Large intestine (tissue), 3 donors: ENCODE data around the gene ZNF652. TPM values are rescaled to one million over a fixed set of nuclear protein-coding genes. Genes with fewer than 3 reads are reported as not detected.
"Not testable (repeated sequence)": the region's sequence is repeated elsewhere in the genome, so short reads cannot be mapped to it uniquely, and the experiment has no call there.

Experiments used
- DNase-seq, 2 donors: peaks; one replicate each; pipeline versions ENCODE4 v3.0.0 to v3.0.0-alpha.2; 2013
- H3K27ac ChIP-seq: one replicate; pipeline ENCODE4 v1.5.1; 2013; ENCODE audit warnings: low read length
- H3K27me3 ChIP-seq: 2 replicates; pipeline ENCODE4 v1.6.1; 2013; ENCODE audit warnings: low read length; ENCODE audit not compliant: control insufficient read depth, insufficient read depth
- H3K36me3 ChIP-seq: 2 replicates; pipeline ENCODE4 v1.6.1; 2013; ENCODE audit warnings: low read length; ENCODE audit not compliant: control insufficient read depth, insufficient read depth
- H3K4me1 ChIP-seq: one replicate; pipeline ENCODE4 v1.6.1; 2013; ENCODE audit warnings: low read length; ENCODE audit not compliant: control insufficient read depth, insufficient read depth
- H3K4me3 ChIP-seq: one replicate; pipeline ENCODE4 v1.5.1; 2013; ENCODE audit warnings: low read length
- H3K9me3 ChIP-seq: one replicate; pipeline ENCODE4 v1.6.1; 2013; ENCODE audit warnings: mild to moderate bottlenecking, low read depth, low read length, moderate library complexity; ENCODE audit not compliant: control insufficient read depth
- WGBS: methylation state at CpG from one replicate; pipeline ENCODE4 v1.1.5; 2013; ENCODE audit warnings: low lambda C conversion rate; ENCODE audit not compliant: insufficient coverage; 5-methylcytosine and 5-hydroxymethylcytosine counted together
- polyA plus RNA-seq: library from polyadenylated mRNA; unstranded; fragments of 120-200 nt; gene quantifications from one replicate; pipeline ENCODE4 v1.2.1, GENCODE V29; 2013

ZNF652 gene
- polyA plus RNA-seq, 1 donor, result 20.1 TPM

DNA sequence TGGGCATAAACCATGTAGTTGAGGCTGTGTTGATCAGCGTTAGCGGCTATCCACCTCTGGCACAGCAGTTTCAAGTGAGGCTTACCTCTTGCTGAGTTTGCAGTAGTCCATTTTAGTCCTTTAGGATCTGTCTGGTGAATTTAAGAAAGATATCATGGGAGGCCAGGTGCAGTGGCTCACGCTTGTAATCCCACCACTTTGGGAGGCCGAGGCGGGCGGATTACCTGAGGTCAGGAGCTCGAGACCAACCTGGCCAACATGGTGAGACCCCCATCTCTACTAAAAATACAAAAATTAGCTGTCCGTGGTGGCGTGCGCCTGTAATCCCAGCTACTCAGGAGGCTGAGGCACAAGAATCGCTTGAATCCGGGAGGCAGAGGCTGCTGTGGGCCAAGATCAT lies 86.1 kb downstream of the ZNF652 start:
- no CpG with 5 or more reads among the region's 12 CpGs for WGBS

GRCh38 chr17:49269356-49269755 lies 92.7 kb downstream of the ZNF652 start:
- H3K36me3 ChIP-seq, result no peaks in the 10 kb centered on the region
- H3K9me3 ChIP-seq, result no peaks in the 10 kb centered on the region
- no peaks in the 10 kb centered on the region for H3K4me1 ChIP-seq
- H3K27ac ChIP-seq, result no peak overlapping the region
- H3K4me3 ChIP-seq, result no peak overlapping the region
- no peak for DNase-seq
- 80% methylated on average over 1 of the region's 5 CpGs for WGBS
- no peaks in the 10 kb centered on the region for H3K27me3 ChIP-seq

More for the DNA sequence above, 86.1 kb downstream of the ZNF652 start:
- H3K4me1 ChIP-seq, H3K4me3 ChIP-seq, H3K9me3 ChIP-seq, H3K36me3 ChIP-seq, H3K27ac ChIP-seq, H3K27me3 ChIP-seq, DNase-seq: not testable (repeated sequence)

DNA sequence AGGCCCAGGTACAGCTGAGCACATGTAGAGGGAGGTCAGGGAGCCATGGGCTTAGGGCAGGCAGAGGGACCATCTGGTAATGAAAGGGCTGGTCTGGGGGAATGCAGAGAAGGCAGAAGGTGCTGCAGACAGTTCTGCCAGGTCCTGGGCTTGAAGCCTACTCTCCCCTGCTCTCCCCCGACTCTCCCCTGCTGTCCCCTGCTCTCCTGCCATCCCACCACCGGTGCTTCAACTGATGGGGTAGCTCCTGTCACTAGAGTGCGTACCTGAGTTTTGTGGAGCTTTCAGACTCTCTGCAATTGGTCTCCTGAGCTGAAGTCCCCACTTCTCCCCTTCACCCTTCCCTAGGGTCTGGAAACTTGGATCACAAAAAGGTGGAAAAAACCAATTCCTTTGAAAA lies 94.1 kb downstream of the ZNF652 start:
- no peak overlapping the region for H3K4me3 ChIP-seq
- no peaks in the 10 kb centered on the region for H3K4me1 ChIP-seq
- H3K27me3 ChIP-seq, result no peaks in the 10 kb centered on the region
- DNase-seq, result no peak
- H3K9me3 ChIP-seq, result no peaks in the 10 kb centered on the region
- WGBS, result no CpG with 5 or more reads among the region's 3 CpGs
- H3K36me3 ChIP-seq, result no peaks in the 10 kb centered on the region
- H3K27ac ChIP-seq, result no peak overlapping the region

DNA sequence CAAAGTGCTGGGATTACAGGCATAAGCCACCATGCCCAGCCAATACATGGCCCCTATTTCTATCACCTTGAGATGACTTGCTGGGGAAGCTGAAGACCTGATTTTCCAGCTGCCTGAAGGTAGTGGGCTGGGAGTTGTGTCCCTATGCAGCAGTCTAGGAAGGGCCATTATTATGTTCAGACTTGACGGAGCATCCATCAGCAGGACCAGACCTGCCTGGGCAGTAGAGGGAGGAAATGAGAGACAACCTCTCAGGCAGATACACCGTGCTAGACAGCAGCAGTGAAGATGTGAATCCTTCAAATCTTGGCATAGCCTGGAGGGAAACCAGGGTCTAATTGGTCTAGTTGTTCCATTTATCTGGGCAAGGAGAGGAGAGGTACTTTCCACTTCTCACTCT lies 95.8 kb downstream of the ZNF652 start:
- Histone ChIP-seq H3K27ac (no peak overlapping the region), H3K36me3 (no peaks in the 10 kb centered on the region), H3K27me3 (peaks cover 3% of the 10 kb centered on the region), H3K9me3 (no peaks in the 10 kb centered on the region), H3K4me1 (no peaks in the 10 kb centered on the region), H3K4me3 (no peak overlapping the region)
- no CpG with 5 or more reads among the region's 2 CpGs for WGBS
- no peak for DNase-seq

DNA sequence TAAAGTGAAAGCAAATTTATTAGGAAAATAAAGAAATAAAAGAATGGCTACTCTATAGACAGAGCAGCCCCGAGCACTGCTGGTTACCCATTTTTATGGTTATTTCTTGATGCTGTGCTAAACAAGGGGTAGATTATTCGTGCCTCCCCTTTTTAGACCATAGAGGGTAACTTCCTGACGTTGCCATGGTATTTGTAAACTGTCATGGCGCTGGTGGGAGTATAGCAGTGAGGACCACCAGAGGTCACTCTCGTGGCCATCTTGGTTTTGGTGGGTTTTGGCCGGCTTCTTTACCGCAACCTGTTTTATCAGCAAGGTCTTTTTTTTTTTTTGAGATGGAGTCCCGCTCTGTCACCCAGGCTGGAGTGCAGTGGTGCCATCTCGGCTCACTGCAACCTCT lies 100.5 kb downstream of the ZNF652 start:
- peaks cover 13% of the 10 kb centered on the region for H3K27me3 ChIP-seq
- not testable (repeated sequence) for H3K27ac ChIP-seq, H3K36me3 ChIP-seq, H3K4me1 ChIP-seq, H3K9me3 ChIP-seq, H3K4me3 ChIP-seq, DNase-seq
- WGBS, result 100% methylated on average over 1 of the region's 9 CpGs

- H3K27ac ChIP-seq, result no peak overlapping the region
- no peaks in the 10 kb centered on the region for H3K36me3 ChIP-seq
- H3K4me3 ChIP-seq, result peak overlapping the region; percentile 45
- DNase-seq, result no peak
- H3K27me3 ChIP-seq, result peaks cover 13% of the 10 kb centered on the region
- WGBS, result no CpG with 5 or more reads among the region's 11 CpGs
- H3K4me1 ChIP-seq, result no peaks in the 10 kb centered on the region
- H3K9me3 ChIP-seq, result no peaks in the 10 kb centered on the region
These were observed 101.2 kb downstream of the ZNF652 start for GRCh38 chr17:49260817-49261291.

GRCh38 chr17:49260011-49260816 lies 101.8 kb downstream of the ZNF652 start:
- H3K4me1 ChIP-seq, result no peaks in the 10 kb centered on the region
- no peaks in the 10 kb centered on the region for H3K9me3 ChIP-seq
- peaks cover 13% of the 10 kb centered on the region for H3K27me3 ChIP-seq
- no peaks in the 10 kb centered on the region for H3K36me3 ChIP-seq
- WGBS, result no CpG with 5 or more reads among the region's 77 CpGs
- H3K4me3 ChIP-seq, result peak overlapping the region; percentile 45
- DNase-seq, result peak; percentile 24 to 64
- H3K27ac ChIP-seq, result no peak overlapping the region

DNA sequence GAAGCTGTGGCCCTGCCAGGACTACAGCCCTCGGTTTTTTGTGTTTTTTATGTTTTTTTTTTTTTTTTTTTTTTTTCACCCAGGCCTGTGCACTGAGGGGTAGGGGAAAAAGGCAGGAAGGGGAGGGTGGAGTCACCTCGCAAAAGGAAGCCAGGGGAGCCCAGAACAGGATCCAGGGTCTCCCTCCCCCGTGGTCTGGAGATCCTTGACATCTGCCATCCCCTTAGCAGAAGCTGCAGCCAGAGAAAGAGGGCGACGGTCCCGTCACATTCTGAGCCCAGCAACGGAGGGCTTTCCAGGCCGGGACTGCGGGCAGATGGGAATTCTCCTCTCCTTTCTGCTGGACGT lies 102.4 kb downstream of the ZNF652 start:
- DNase-seq, result no peak
- Histone ChIP-seq H3K27ac (no peak overlapping the region), H3K36me3 (no peaks in the 10 kb centered on the region), H3K27me3 (peaks cover 13% of the 10 kb centered on the region), H3K9me3 (no peaks in the 10 kb centered on the region), H3K4me1 (no peaks in the 10 kb centered on the region), H3K4me3 (peak overlapping the region; percentile 45)
- WGBS, result no CpG with 5 or more reads among the region's 10 CpGs

DNA sequence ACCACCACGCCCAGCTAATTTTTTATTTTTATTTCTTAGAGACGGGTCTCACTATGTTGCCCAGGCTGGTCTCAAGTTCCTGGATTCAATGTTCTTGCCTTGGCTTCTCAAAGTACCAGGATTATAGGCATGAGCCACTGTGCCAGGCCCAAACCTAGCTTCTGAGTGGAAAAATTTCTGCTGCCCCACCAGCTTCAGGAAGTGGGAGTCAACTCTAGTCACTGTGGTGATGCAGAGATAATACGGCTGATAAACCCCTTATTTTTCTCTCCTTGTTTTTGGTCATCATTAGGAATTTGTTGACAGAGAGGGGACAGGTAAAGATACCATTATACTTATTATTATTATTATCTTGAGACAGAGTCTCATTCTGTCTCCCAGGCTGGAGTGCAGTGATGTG lies 103.7 kb downstream of the ZNF652 start:
- Histone ChIP-seq H3K4me3 (no peak overlapping the region), H3K27me3 (peaks cover 13% of the 10 kb centered on the region), H3K4me1 (no peaks in the 10 kb centered on the region), H3K36me3 (no peaks in the 10 kb centered on the region), H3K27ac (no peak overlapping the region), H3K9me3 (no peaks in the 10 kb centered on the region)
- no CpG with 5 or more reads among the region's 3 CpGs for WGBS
- DNase-seq, result no peak

- Histone ChIP-seq H3K4me1 (no peaks in the 10 kb centered on the region), H3K27me3 (peaks cover 4% of the 10 kb centered on the region), H3K4me3 (no peak overlapping the region), H3K9me3 (no peaks in the 10 kb centered on the region), H3K27ac (no peak overlapping the region), H3K36me3 (no peaks in the 10 kb centered on the region)
- WGBS, result no CpG with 5 or more reads among the region's 5 CpGs
- no peak for DNase-seq
These were observed 106.9 kb downstream of the ZNF652 start for GRCh38 chr17:49255125-49255524.

DNA sequence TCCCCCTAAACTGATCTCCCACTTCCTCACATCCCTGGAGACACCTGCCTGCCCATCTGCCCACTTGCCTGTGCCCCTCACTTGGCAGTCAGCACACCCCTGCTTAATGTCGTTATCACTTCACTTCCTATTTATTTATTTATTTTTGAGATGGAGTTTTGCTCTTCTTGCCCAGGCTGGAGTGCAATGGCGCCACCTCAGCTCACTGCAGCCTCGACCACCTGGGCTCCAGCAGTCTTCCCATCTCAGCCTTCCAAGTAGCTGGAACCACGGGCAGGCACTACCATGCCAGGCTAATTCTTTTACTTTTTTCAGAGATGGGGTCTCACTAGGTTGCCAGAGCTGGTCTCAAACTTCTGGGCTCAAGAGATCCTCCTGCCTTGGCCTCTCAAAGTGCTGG lies 108.0 kb downstream of the ZNF652 start:
- Histone ChIP-seq H3K27ac (no peak overlapping the region), H3K27me3 (no peaks in the 10 kb centered on the region), H3K4me1 (no peaks in the 10 kb centered on the region), H3K4me3 (no peak overlapping the region), H3K36me3 (no peaks in the 10 kb centered on the region), H3K9me3 (no peaks in the 10 kb centered on the region)
- no CpG with 5 or more reads among the region's 4 CpGs for WGBS
- DNase-seq, result no peak
